Esophagus squamous epithelium (tissue), 4 donors: ENCODE data around the gene NAA35.

Experiments used
- POLR2A ChIP-seq, 4 donors: fragments of 450-650 bp; IDR thresholded peaks; one replicate each; pipeline ENCODE4 v1.6.1; 2017; ENCODE audit warnings: antibody characterized with exemption in 4 of 4, mild to moderate bottlenecking in 4 of 4, moderate library complexity in 3 of 4
- TF ChIP-seq, protein P1 (sequence below), 6 experiments: fragments of 450-650 bp in 4 of 6; fragments of 200-600 bp in 2 of 6; sonication (generic) in 2 of 6; IDR thresholded peaks; one replicate each; pipeline ENCODE4 v1.5.1; 2016 to 2019; ENCODE audit warnings: antibody characterized with exemption in 6 of 6, mild to moderate bottlenecking in 4 of 6, moderate library complexity in 4 of 6

DNA sequence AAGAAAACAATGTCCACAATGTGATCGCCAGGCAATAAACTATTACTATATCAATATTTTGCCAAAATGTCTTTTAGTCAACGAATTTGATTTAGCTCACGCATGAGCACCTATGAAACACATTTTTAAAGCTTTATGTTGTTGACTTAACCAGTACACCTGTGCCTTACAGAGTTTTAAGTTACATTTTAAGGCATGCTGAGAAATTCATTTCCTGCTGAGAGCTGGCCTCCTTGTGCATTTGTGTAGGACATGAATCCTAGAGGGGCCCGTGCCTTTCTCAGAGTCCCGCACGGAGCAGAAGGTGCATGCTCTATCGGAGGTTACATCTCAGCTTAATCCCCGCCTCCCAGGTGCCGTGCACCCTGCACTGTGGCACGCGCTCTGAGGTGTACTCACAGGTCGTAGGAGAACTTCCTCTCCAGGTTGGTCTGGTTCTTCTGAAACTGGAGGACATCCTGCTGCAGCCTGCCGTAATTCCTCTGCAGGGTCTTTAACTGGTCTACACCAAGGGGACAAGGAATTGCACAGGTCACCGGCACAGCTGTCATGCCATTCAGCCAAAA, 105.2 kb downstream of the NAA35 start:
- TF ChIP-seq, protein P1, sequence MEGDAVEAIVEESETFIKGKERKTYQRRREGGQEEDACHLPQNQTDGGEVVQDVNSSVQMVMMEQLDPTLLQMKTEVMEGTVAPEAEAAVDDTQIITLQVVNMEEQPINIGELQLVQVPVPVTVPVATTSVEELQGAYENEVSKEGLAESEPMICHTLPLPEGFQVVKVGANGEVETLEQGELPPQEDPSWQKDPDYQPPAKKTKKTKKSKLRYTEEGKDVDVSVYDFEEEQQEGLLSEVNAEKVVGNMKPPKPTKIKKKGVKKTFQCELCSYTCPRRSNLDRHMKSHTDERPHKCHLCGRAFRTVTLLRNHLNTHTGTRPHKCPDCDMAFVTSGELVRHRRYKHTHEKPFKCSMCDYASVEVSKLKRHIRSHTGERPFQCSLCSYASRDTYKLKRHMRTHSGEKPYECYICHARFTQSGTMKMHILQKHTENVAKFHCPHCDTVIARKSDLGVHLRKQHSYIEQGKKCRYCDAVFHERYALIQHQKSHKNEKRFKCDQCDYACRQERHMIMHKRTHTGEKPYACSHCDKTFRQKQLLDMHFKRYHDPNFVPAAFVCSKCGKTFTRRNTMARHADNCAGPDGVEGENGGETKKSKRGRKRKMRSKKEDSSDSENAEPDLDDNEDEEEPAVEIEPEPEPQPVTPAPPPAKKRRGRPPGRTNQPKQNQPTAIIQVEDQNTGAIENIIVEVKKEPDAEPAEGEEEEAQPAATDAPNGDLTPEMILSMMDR (IDR thresholded peaks at IDR 0.05), result no peak
- TF ChIP-seq POLR2A (IDR thresholded peaks at IDR 0.05), result no peak
